ENCODE results near the gene UTP11. TPM values are rescaled to one million over a fixed set of nuclear protein-coding genes. Genes with fewer than 3 reads are reported as not detected.

Gene UTP11
- total and polyA plus RNA-seq, 2 of the 8 experiments (the other 6 are each of a cell fraction or from before 2014, with no cell fraction given), result 19.5 to 60.5 TPM

DNA sequence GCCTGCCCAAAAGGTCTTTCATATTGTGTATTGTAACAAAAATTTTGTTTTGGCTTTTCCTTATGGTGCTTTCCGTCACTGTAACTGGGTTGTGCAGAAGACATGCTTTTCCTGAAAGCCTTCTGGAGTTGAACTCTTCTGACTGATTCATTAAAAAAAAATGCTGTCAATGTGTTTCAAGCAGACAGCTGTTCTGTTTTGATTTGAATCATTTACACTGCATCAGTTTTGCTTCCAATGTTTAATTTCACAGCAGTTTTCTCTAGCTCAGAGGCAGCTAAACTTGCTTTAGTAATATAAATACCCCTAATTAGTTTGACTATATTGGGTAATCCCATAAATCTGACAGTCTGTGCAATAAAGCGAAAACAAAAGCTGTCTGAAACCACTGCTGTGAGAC lies 7.9 kb downstream of the UTP11 start (continued):
- TF ChIP-seq RNF2 (IDR thresholded peaks at IDR 0.05; ENCODE audit: borderline replicate concordance, low read depth, low read length, missing control alignments, poor library complexity, severe bottlenecking) (no peak), KDM1A (IDR thresholded peaks at IDR 0.05; ENCODE audit: borderline replicate concordance, low read length) (no peak), SIRT6 (IDR thresholded peaks at IDR 0.05; ENCODE audit: low read length) (no peak), PHF8 (conservative IDR thresholded peaks at IDR 0.05; ENCODE audit: low read depth, low read length) (no peak), BRCA1 (IDR thresholded peaks at IDR 0.05; ENCODE audit: low read depth, low read length) (no peak)
- TF ChIP-seq, protein P1, sequence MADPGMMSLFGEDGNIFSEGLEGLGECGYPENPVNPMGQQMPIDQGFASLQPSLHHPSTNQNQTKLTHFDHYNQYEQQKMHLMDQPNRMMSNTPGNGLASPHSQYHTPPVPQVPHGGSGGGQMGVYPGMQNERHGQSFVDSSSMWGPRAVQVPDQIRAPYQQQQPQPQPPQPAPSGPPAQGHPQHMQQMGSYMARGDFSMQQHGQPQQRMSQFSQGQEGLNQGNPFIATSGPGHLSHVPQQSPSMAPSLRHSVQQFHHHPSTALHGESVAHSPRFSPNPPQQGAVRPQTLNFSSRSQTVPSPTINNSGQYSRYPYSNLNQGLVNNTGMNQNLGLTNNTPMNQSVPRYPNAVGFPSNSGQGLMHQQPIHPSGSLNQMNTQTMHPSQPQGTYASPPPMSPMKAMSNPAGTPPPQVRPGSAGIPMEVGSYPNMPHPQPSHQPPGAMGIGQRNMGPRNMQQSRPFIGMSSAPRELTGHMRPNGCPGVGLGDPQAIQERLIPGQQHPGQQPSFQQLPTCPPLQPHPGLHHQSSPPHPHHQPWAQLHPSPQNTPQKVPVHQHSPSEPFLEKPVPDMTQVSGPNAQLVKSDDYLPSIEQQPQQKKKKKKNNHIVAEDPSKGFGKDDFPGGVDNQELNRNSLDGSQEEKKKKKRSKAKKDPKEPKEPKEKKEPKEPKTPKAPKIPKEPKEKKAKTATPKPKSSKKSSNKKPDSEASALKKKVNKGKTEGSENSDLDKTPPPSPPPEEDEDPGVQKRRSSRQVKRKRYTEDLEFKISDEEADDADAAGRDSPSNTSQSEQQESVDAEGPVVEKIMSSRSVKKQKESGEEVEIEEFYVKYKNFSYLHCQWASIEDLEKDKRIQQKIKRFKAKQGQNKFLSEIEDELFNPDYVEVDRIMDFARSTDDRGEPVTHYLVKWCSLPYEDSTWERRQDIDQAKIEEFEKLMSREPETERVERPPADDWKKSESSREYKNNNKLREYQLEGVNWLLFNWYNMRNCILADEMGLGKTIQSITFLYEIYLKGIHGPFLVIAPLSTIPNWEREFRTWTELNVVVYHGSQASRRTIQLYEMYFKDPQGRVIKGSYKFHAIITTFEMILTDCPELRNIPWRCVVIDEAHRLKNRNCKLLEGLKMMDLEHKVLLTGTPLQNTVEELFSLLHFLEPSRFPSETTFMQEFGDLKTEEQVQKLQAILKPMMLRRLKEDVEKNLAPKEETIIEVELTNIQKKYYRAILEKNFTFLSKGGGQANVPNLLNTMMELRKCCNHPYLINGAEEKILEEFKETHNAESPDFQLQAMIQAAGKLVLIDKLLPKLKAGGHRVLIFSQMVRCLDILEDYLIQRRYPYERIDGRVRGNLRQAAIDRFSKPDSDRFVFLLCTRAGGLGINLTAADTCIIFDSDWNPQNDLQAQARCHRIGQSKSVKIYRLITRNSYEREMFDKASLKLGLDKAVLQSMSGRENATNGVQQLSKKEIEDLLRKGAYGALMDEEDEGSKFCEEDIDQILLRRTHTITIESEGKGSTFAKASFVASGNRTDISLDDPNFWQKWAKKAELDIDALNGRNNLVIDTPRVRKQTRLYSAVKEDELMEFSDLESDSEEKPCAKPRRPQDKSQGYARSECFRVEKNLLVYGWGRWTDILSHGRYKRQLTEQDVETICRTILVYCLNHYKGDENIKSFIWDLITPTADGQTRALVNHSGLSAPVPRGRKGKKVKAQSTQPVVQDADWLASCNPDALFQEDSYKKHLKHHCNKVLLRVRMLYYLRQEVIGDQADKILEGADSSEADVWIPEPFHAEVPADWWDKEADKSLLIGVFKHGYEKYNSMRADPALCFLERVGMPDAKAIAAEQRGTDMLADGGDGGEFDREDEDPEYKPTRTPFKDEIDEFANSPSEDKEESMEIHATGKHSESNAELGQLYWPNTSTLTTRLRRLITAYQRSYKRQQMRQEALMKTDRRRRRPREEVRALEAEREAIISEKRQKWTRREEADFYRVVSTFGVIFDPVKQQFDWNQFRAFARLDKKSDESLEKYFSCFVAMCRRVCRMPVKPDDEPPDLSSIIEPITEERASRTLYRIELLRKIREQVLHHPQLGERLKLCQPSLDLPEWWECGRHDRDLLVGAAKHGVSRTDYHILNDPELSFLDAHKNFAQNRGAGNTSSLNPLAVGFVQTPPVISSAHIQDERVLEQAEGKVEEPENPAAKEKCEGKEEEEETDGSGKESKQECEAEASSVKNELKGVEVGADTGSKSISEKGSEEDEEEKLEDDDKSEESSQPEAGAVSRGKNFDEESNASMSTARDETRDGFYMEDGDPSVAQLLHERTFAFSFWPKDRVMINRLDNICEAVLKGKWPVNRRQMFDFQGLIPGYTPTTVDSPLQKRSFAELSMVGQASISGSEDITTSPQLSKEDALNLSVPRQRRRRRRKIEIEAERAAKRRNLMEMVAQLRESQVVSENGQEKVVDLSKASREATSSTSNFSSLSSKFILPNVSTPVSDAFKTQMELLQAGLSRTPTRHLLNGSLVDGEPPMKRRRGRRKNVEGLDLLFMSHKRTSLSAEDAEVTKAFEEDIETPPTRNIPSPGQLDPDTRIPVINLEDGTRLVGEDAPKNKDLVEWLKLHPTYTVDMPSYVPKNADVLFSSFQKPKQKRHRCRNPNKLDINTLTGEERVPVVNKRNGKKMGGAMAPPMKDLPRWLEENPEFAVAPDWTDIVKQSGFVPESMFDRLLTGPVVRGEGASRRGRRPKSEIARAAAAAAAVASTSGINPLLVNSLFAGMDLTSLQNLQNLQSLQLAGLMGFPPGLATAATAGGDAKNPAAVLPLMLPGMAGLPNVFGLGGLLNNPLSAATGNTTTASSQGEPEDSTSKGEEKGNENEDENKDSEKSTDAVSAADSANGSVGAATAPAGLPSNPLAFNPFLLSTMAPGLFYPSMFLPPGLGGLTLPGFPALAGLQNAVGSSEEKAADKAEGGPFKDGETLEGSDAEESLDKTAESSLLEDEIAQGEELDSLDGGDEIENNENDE (IDR thresholded peaks at IDR 0.05; ENCODE audit: insufficient replicate concordance, low read length), result no peak
